Activated CD4-positive, alpha-beta T cell treated with anti-CD3 and anti-CD28 coated beads for 1 hour (primary cell): ENCODE measurements around the gene CT47C1.
"Not testable (repeated sequence)": the region's sequence is repeated elsewhere in the genome, so short reads cannot be mapped to it uniquely, and the experiment has no call there.

ENCODE experiments used
- DNase-seq: peaks from one replicate; pipeline ENCODE4 v3.0.0-alpha.2; 2020

Gene CT47C1

DNA sequence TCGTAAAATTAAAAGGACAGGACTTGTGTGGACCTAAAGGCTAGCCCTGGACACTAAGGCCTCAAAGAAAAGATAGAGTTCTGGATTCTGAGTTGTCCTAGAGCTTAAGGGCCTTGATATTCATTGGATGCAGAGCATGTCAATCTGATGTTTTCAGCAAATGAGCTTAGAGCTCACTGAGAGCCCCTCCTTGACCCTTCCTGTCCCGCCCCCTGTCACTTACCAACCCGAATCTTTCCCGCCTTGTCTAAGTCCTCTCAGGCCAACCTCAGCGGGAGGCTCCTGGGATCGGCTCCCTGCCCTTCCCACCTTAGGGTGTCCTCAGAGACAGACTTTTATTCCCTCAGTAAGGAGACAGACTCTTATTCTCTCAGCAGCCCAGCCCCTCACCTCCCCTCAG is at the start of gene CT47C1:
Gene CT47C1, plus strand, starts transcription at position 250 of the 400 bp plus-strand sequence. CDS start 233 bp downstream, outside the sequence.
- DNase-seq: no peak

DNA sequence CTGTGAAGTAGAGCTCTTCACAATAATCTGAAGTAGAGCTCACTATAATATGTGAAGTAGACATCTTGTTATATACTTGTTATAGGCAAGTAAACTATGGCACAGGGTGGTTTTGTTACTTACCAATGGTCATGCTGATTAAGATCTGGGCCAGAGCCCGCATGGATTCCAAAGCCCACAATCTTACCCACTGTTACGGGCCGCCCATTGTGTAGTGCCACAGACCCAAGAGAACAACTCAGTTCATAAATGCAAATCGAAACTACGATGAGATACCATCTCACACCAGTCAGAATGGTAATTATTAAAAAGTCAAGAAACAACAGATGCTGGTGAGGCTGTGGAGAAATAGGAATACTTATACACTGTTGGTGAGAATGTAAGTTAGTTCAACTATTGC is 46.9 kb upstream of the CT47C1 start:
- DNase-seq: no peak

DNA sequence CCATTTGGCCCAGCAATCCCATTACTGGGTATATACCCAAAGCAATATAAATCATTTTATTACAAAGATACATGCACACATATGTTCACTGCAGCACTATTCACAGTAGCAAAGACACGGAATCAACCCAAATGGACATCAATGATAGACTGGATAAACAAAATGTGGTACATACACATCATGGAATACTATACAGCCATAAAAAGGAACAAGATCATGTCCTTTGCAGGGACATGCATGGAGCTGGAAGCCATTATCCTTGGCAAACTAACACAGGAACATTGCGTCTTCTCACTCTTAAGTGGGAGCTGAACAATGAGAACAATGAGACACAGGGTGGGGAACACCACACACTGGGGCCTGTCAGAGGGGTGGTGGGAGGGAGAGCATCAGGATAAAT is 46.4 kb upstream of the CT47C1 start:
- not testable (repeated sequence) for DNase-seq

DNA sequence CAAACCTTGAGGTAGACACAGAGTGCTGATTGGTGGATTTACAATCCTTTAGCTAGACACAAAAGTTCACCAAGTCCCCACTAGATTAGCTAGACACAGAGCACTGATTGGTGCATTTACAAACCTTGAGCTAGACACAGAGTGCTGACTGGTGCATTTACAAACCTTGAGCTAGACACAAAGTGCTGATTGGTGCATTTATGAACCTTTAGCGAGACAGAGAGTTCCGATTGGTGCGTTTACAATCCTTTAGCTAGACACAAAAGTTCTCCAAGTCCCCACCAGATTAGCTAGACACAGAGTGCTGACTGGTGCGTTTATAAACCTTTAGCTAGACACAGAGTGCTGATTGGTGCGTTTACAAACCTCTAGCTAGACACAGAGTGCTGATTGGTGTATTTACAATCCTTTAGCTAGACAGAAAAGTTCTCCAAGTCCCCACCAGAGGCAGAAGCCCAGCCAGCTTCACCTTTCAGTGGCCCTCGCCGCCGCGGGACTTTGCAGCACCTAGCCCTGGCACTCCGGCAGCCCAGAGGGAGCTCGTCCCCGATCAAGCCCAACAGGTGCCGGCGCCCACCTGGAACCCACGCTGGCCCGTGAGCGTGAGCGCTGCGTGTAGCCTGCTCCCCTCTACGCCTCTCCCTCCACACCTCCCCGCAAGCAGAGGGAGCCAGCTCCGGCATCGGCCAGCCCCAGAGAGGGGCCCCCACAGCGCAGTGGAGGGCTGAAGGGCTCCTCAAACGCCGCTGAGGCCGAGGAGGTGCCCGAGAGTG is 44.6 kb upstream of the CT47C1 start:
- DNase-seq: not testable (repeated sequence)

DNA sequence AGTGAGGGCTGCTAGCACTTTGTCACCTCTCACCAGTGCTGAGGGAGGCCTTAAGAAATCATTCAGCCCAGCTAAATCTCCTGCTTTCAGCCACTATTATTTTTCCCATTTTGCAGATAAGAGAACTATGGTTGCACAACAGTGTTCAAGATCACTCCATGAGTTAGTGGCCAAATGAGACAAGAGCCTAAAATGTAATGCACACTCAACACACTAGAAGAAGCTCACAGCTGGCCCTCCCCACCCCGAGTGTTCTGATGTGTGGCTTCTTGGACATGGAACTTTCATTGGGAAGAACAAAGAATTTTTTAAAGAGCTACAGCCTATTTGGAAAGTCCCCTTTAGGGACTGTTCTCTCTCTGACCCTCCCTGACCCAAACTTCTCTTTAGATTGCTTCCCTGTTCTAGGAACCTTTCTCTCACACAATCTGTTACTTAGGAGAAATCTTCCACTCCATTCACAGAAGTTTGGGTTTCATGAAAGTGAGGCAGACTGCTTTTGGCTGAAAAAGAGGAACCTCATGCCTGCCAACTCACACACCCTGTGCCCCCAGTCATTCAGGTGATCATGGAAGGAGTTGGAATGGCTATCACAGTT is 44.0 kb upstream of the CT47C1 start:
- no peak for DNase-seq

DNA sequence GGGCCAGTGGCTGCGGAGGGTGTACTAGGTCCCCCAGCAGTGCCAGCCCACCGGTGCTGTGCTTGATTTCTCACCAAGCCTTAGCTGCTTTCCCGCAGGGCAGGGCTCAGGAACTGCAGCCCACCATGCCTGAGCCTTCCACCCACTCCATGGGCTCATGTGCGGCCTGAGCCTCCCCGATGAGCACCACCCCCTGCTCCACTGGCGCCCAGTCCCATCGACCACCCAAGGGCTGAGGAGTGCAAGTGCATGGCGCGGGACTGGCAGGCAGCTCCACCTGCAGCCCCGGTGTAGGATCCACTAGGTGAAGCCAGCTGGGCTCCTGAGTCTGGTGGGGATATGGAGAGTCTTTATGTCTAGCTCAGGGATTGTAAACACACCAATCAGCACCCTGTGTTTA is 43.1 kb upstream of the CT47C1 start:
- not testable (repeated sequence) for DNase-seq

DNA sequence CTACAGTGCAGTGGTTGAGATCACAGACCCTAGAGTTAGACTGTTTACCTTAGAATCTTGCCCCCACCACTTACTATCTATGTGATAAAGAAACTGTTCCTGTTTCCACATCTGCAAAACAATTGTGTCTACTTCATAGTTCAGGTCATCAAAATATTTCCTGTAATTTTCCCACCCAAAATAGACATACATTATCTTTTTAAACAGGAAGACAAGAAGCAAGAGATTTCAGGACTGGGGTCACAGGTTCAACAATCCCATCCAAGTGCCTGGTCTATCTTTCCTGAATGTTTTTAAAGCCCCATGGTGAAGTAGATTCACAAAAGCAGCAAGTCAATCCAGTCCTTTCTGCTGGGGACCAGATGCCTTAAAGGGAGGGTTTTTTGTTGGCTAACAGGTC is 41.8 kb upstream of the CT47C1 start:
- DNase-seq: no peak

DNA sequence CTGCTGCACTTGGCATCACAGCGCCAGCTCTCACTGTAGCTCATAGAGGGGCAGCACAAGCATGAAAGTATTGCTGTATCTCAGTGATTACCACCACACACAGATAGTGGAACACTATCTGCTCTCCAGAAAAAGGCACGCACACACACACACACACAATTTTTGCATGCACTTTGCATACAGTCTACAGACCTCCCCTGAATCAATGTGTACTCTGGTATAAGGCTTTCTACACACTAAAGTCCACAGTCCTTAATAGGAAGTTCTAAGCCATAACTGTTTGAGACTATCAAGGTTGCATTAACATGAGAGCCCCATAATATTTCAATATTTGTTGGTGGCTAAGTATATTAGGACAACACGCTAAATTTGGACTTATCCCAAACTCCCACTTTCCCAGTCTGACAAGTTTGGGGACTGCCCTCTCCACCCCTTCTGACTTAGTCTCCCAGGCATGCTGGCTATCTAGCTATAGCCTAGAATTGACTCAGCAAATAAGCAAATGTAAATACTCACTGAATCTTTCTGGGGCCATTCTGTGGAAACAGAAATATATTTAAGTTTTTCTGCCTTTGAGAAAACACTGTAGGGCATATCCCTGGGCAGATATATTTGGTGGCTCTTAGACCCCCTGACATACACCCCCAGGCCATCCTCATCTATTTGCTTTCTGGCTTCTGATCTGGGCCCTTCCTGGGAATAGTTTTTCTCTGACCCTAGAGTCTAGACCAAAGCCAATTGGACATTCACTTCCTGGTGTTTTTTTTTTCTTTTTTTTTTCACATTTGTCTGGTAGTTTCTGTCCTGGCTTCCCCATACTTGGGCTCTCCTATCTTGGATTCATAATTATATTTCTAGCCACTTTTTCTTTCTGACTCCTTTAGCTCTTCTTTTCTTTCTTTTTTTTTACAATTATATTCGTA is 36.4 kb upstream of the CT47C1 start:
- no peak for DNase-seq

DNA sequence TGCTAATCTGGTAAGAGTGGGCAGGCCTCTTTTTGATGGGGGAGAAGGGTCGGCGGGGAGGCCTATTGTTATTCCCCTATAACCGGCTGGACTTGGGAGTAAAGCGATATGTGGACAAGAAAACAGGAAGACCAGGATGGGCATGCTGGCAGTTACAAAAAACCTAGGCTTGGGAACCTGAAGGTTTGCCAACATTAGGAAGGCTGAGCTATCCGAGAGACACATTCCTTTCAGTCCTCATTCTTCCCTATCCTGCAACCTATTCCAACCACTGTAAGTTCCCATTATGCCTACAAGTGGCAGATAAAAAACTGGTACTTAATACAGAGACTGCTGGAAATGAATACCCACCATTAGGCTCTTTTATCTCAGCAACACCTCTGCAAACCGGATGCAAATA is 32.4 kb upstream of the CT47C1 start:
- no peak for DNase-seq

DNA sequence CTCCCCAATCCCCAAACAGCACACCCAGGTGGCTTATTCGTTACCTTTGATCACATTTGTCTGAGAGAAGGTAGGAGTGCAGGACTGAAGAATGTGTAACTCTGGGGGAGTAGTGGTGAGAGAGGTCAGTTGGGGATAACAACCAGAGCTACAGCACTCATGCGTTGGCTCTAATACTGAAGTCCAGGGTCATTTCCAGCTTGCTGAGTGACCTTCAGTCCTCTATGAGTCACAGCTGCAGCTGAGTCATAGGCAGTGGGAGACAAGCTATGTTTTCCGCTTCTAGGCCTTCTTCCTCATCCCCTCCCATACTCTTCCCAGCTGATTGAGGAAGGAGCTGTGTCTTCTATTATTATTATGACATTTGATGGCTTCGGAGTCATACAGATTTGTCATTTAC is 31.6 kb upstream of the CT47C1 start:
- no peak for DNase-seq

DNA sequence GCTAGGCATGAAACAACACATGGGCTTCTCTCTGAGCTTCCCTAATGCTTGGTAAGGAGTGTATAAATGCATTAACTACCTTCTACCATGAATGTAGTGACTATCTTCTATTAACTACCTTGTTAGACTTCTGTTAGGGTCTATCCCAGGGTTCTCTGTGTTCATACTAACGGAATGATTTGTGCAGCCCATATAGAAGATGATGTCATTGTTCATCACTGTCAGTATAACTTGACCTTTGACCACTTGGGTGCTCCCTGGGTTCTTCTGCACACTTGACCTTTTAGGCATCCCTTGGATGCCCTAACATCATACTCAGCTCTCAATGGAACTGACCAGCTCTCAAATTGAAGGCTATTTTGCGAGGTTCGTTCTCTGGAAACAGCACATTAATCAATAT is 30.8 kb upstream of the CT47C1 start:
- no peak for DNase-seq

DNA sequence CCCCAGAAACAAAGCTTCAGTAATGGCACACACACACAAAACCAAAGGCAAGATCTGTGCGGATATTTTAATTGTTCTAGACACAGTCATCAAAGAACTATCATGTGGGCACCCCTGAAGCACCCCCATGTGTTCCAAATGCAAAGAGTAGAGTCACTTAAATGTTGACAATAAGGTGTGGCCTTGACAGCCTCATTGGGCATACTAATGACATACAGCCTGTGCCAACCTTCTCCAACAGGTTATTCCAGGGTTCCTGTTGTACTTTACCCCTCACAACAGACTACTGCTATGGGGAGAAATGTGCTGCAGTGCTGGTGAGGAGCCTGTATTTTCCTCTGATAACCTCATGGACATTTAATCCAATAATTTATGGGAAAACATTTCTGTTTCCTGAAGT is 29.8 kb upstream of the CT47C1 start:
- no peak for DNase-seq

DNA sequence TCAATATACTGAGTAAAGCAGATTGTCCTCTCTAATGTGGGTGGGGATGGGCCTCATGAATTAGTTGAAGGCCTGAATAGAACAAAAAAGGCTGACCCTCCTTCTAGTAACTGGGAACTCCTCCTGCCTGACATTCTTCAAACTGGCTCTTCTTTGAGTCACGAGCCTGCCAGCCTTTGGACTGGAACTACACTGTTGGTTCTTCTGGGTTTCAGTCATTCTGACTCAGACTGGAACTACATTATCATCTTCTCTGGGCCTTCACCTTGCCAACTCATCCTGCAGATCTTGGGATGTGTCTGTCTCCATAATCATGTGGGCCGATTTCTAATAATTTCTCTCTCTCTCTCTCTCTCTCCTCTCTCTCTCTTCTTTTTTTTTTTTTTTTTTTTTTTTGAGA is 26.9 kb upstream of the CT47C1 start:
- DNase-seq: no peak

DNA sequence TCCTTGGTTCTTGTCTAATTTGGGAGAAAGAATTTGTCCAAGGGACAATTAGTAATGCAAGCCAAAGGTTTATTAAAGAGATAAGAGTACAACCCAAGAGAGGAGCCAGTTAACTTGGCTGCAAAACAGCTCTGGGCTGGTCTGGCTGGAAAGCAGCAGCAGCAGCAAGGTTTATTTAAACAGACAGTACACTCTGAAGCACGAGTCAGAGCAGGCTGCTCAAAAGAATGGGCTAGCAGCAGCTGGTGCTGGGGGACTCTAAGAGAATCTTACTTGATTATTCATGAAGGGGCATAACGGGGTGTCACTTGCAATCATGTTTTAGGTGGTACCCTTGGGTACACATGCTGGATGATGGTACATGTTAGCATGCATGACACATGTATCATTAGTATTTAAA is 17.1 kb upstream of the CT47C1 start:
- no peak for DNase-seq

DNA sequence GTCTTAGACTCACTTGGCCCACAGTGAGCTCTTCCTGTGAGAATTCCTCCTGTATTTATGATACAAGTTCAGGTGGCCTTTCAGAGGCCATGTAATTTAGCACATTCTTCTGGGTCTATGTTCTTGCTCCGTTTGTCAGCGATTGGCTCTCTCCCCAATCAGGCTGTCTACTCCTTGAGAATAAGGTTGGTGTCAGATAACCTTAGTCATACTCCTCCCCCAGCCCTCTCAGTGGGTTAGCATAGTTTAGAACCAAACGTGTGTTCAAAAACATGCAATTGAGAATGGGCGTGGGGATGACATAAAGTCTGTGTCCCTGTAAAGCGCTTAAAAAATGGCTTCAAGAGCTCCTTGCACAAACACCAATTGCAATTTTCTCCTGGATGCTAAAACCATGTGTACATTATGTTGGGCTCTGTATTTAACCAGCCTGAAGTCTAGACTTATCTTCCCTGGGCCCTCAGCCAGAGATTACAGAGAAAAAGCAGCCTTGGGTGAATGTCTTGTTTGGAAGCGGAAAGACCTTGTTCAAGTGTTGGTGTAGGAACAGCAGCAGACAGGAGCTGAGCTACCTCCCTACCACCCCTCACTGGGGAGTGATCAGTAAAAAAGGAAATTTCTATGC is 9.9 kb upstream of the CT47C1 start:
- DNase-seq: no peak

DNA sequence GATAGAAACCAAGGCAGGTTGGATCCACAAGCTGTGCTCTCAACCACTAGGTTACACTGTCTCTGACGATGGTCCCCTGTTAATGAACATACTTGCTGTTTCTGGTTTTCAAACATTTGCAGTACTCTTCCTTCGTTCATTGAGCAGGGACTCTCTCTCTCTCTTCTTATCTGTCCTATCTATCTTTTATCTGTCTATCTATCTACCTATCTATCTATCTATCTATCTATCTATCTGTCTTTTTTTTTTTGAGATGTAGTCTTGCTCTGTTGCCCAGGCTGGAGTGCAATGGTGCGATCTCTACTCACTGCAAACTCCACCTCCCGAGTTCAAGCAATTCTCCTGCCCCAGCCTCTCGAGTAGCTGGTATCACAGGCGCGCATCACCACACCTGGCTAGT is 9.4 kb upstream of the CT47C1 start:
- no peak for DNase-seq

DNA sequence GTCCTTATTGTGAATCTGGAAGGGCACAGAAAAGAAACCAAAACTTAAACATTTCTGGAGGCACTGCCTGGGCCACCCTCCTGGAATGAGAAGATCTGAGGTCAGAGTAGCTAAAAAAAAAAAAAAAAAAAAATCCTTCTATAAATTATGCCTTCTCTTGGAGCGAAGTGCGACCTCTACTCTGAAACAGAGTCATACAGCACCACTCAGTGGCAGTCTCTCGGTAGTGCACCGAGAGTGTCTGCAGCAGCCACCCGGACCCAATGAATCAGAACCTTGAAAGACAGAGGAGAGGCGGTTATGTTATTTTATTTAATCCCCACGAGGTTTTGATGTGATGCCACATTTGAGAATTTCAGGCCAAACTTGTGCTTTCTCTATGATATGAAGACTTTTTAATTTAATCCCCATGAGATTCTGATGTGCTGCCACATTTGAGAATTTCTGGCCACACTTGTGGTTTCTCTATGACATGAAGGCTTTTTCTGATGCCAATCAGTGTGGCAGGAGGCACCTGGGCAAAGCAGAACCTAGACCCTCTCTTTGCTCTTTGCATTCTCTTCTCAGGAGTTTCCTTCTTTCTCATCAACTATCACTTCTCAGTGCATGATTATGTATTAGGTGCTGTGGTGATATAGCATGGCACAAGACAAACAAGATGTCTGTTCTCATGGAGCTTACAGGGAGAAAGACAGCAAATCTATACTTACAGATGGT is 5.6 kb upstream of the CT47C1 start:
- peak; percentile 12 for DNase-seq

DNA sequence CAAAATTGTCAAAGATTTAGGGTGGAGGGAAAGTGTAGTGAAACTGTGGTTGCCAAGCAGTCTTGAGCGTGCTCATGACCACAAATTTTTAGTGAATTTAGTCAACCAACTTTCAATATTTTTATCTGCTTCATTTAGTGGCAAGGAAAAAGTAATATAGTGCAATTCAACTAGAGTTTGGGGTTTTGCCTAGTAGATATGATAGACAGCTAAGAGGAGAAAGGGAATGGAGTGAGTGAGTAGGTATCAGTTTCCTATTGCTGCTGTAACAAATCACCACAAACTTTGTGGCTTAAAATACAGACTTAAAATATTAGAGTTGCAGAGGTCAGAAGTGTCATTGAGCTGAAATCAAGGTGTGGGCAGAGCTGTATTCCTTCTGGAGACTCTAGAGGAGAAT is 3.7 kb upstream of the CT47C1 start:
- no peak for DNase-seq

DNA sequence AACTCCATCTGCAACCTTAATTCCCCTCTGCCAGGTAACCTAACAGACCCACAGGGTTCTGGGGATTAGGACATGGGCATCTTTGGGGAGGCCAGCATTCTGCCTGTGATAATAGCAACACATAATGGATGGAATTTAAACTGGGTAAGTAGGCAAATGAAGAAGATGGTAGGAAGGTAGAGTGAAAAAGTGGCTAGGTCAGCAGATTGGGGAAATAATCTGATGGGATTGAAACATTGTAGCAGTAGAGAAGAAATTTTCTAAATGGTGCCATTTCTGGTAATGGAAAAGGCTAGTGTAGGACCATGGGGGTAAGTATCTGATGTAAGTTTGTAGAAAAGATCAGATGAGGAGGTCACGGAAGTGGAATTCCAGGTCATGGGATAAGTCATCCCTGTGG is 3.0 kb upstream of the CT47C1 start:
- DNase-seq: no peak

DNA sequence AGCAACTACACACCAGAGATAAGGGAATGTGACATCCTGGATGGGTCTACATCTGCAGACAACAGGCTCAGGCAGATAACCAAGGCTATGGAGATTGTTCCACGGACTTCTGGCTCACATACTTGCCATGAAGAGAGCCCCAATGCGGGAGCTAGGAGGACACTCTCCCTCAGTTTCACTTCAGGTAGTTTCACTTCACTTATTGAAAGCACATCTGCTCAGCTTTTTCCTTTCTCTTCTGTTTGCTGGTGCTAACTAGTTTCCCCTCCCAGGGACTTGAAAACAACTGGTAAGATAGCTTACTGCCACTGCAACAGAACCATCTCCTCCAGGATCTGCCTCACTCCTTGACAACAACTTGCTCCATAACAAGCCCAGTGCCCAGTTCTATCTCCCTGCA is 1.4 kb upstream of the CT47C1 start:
- no peak for DNase-seq

DNA sequence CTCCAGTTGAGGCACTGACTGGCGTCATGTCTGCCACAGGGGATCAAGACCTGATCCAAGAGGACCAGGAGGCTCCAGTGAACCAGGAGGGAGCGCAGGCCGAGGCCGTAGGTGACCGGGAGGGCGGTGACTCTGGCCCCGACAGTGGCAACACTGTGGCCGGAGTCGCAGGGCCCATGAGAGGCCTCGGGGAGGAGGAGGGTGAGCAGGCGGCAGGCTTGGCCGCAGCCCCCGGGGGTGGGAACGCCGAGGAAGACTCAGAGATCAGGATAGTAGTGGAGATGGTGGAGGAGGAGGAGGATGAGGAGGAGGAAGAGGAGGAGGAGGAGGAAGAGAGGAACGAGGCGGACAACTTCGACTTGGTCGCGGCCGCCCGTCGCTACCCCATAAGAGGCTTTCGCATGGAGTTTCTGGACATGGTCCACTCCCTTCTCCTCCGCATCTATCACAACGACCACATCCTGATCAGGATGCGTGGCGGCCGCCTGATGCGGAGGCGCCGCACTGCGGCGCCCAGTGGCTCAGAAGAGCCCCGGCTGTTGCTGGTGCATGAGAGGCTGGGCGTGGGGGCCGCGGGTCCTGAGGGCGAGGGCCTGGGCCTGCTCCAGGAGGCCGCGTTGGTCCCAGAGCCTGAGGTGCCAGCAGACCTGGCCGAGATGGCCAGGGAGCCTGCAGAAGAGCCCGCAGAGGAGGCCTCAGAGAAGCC is 560 bp downstream of the CT47C1 start:
- DNase-seq: no peak

DNA sequence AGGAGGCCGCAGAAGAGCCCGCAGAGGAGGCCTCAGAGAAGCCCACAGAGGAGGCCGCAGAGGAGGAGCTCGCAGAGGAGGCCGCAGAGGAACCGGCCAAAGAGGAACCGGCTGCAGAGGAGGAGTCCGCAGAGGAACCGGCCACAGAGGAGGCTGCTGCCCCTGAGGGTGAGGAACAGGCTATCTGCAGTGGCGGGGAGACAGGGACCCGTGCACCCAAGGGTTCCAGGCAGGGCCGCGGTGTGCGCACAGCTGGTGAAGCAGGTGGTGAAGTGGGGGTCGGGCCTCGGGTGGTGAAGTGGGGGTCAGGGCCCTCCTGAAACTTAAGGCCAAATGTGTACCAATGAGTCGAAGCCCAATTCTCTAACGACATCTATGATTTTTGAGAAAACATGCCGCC is 1.1 kb downstream of the CT47C1 start:
- no peak for DNase-seq
